HL-60 (cell line): ENCODE results near the gene IMMP2L.
A peak's percentile ranks its signal among the peaks of the same experiment; 100 is the strongest.

Source experiments
- GABPA ChIP-seq: IDR thresholded peaks from 2 replicates; pipeline ENCODE4 v1.6.1; 2012; ENCODE audit warnings: low read depth
- POLR2AphosphoS5 ChIP-seq: IDR thresholded peaks from 2 replicates; pipeline ENCODE4 v1.6.1; 2012; ENCODE audit warnings: low read depth
- REST ChIP-seq: IDR thresholded peaks from 2 replicates; pipeline ENCODE4 v1.6.1; 2012; ENCODE audit warnings: low read depth; ENCODE audit not compliant: insufficient replicate concordance
- TF ChIP-seq, protein P1 (sequence below): IDR thresholded peaks from one replicate; pipeline ENCODE4 v1.5.1; 2011; ENCODE audit warnings: low read length, control low read depth, inconsistent platforms; ENCODE audit not compliant: insufficient read depth

- TF ChIP-seq, protein P1, sequence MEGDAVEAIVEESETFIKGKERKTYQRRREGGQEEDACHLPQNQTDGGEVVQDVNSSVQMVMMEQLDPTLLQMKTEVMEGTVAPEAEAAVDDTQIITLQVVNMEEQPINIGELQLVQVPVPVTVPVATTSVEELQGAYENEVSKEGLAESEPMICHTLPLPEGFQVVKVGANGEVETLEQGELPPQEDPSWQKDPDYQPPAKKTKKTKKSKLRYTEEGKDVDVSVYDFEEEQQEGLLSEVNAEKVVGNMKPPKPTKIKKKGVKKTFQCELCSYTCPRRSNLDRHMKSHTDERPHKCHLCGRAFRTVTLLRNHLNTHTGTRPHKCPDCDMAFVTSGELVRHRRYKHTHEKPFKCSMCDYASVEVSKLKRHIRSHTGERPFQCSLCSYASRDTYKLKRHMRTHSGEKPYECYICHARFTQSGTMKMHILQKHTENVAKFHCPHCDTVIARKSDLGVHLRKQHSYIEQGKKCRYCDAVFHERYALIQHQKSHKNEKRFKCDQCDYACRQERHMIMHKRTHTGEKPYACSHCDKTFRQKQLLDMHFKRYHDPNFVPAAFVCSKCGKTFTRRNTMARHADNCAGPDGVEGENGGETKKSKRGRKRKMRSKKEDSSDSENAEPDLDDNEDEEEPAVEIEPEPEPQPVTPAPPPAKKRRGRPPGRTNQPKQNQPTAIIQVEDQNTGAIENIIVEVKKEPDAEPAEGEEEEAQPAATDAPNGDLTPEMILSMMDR, result peak; percentile 44
- TF ChIP-seq POLR2AphosphoS5, result no peak
- no peak for TF ChIP-seq REST
- TF ChIP-seq GABPA, result no peak
These were observed 472.4 kb downstream of the IMMP2L start for GRCh38 chr7:111089822-111090426.
